Naive thymus-derived CD4-positive, alpha-beta T cell (primary cell): ENCODE results near the gene CRIP3. TPM values are rescaled to one million over a fixed set of nuclear protein-coding genes. Genes with fewer than 3 reads are reported as not detected.

Experiments
- ATAC-seq: fragments of 150-1000 bp; cut with Tn5 transposase; 2 replicates; pipeline ENCODE4 v1.10.0; 2021; ENCODE audit warnings: mild to moderate bottlenecking, moderate library complexity
- CTCF ChIA-PET: fragments of 350-600 bp; sonication (Branson Sonifier 250); formaldehyde crosslinking; loops from one replicate; lab custom pipeline; 2021; ENCODE audit warnings: antibody characterized with exemption; lab: Charles Lee
- POLR2A ChIA-PET: fragments of 350-600 bp; sonication (Branson Sonifier 250); formaldehyde crosslinking; loops from one replicate; lab custom pipeline; 2021; ENCODE audit warnings: antibody characterized with exemption, inconsistent platforms; lab: Charles Lee
- DNase-seq, 9 donors: peaks; one replicate each; pipeline versions ENCODE4 v3.0.0 to v3.0.0-alpha.2; 2020 to 2022; ENCODE audit warnings: mixed read lengths in 1 of 9
- H3K27ac ChIP-seq: one replicate; pipeline ENCODE4 v1.7.0; 2013; ENCODE audit warnings: mild to moderate bottlenecking, low read depth, low read length, moderate library complexity
- H3K27me3 ChIP-seq, 2 donors: one replicate each; pipeline ENCODE4 v1.7.0; 2013; ENCODE audit warnings: low read length in 2 of 2, mild to moderate bottlenecking in 2 of 2, moderate library complexity in 2 of 2; ENCODE audit not compliant: control insufficient read depth in 2 of 2, insufficient read depth in 2 of 2
- H3K36me3 ChIP-seq, 3 experiments: 1 replicate in 2 of 3; 2 replicates in 1 of 3; pipeline ENCODE4 v1.7.0; 2013; ENCODE audit warnings: low read length in 3 of 3, mild to moderate bottlenecking in 3 of 3, moderate library complexity in 1 of 3; ENCODE audit not compliant: insufficient read depth in 3 of 3, control insufficient read depth in 2 of 3
- H3K4me1 ChIP-seq, 2 donors: one replicate each; pipeline ENCODE4 v1.7.0; 2013; ENCODE audit warnings: low read length in 2 of 2, mild to moderate bottlenecking in 2 of 2, moderate library complexity in 1 of 2; ENCODE audit not compliant: control insufficient read depth in 2 of 2, insufficient read depth in 2 of 2
- H3K4me3 ChIP-seq: 2 replicates; pipeline ENCODE4 v1.7.0; 2013; ENCODE audit warnings: mild to moderate bottlenecking, low read length
- H3K9me3 ChIP-seq, 3 experiments: 1 replicate in 2 of 3; 2 replicates in 1 of 3; pipeline ENCODE4 v1.7.0; 2013; ENCODE audit warnings: low read length in 3 of 3; ENCODE audit not compliant: control insufficient read depth in 2 of 3
- H3K27ac Mint-ChIP-seq, 9 donors: one replicate each; pipeline ENCODE4 v1.8.0; 2020 to 2022; ENCODE audit warnings: mixed read lengths in 9 of 9, mild to moderate bottlenecking in 8 of 9, moderate library complexity in 5 of 9, inconsistent platforms in 2 of 9
- H3K27me3 Mint-ChIP-seq, 5 donors: one replicate each; pipeline ENCODE4 v1.8.0; 2021 to 2022; ENCODE audit warnings: mixed read lengths in 5 of 5, mild to moderate bottlenecking in 1 of 5
- H3K36me3 Mint-ChIP-seq, 5 donors: one replicate each; pipeline ENCODE4 v1.8.0; 2020 to 2022; ENCODE audit warnings: mixed read lengths in 5 of 5, mild to moderate bottlenecking in 3 of 5, inconsistent platforms in 1 of 5
- H3K4me1 Mint-ChIP-seq, 7 donors: one replicate each; pipeline ENCODE4 v1.8.0; 2020 to 2022; ENCODE audit warnings: mixed read lengths in 7 of 7, mild to moderate bottlenecking in 3 of 7, inconsistent platforms in 1 of 7
- H3K4me3 Mint-ChIP-seq, 10 donors: one replicate each; pipeline ENCODE4 v1.8.0; 2020 to 2022; ENCODE audit warnings: mild to moderate bottlenecking in 10 of 10, mixed read lengths in 10 of 10, moderate library complexity in 6 of 10, inconsistent platforms in 2 of 10
- H3K9me3 Mint-ChIP-seq, 11 donors: one replicate each; pipeline ENCODE4 v1.8.0; 2020 to 2022; ENCODE audit warnings: mixed read lengths in 11 of 11, mild to moderate bottlenecking in 4 of 11, inconsistent platforms in 1 of 11, moderate library complexity in 1 of 11
- intact Hi-C, 2 donors: fragments of 100-400 bp; cut with micrococcal nuclease; formaldehyde crosslinking; loops; one replicate each; pipeline ENCODE4 v1.15.1; 2023
- polyA plus RNA-seq, 2 donors: library from polyadenylated mRNA; unstranded; fragments of 300-500 nt; fragmentation: Illumina TruSeq; gene quantifications; one replicate each; pipeline ENCODE4 v1.2.3, GENCODE V29; 2021
- total RNA-seq, 6 experiments: library from RNA in 5 of 6; stranded (reverse) in 5 of 6; gene quantifications; 1 replicate in 5 of 6; 2 replicates in 1 of 6; pipeline ENCODE4 v1.2.3 and lab custom pipeline; 2021 to 2026

The CRIP3 gene
- total and polyA plus RNA-seq, 7 experiments from 2014 or later = 2.1 to 7.4 (median 4.8) TPM; not detected in 3

- peak overlapping the region; percentile 40 for H3K4me3 ChIP-seq
- Mint-ChIP-seq H3K27me3 (peaks cover 5 to 76% (median 13%) of the 10 kb centered on the region in 5 donors), H3K36me3 (peaks cover 0 to 4% (median 0%) of the 10 kb centered on the region in 5 donors), H3K27ac (peak overlapping the region in 2 of 9 donors; percentile 28 to 79), H3K9me3 (peaks cover 0 to 2% (median 0%) of the 10 kb centered on the region in 11 donors), H3K4me3 (peak overlapping the region; percentile 23 to 95 (median 85)), H3K4me1 (peaks cover 5 to 20% (median 5%) of the 10 kb centered on the region in 7 donors)
- ChIA-PET POLR2A (no interaction called here), CTCF (no interaction called here)
- peaks cover 0 to 6% of the 10 kb centered on the region in 2 donors for H3K4me1 ChIP-seq
- no peaks in the 10 kb centered on the region for H3K36me3 ChIP-seq
- H3K27me3 ChIP-seq = no peaks in the 10 kb centered on the region
- DNase-seq = no peak
- intact Hi-C loops = loop anchor here in 1 of 2 donors (1.0 to 5.0 kb wide), 2 partner anchors 47 to 104 kb away; partner anchors contain the start of genes DNPH1 and SRF
- H3K27ac ChIP-seq = no peak overlapping the region
- no peaks in the 10 kb centered on the region for H3K9me3 ChIP-seq
- ATAC-seq = no peak
Measured at GRCh38 chr6:43276577-43277305, 31.9 kb downstream of the CRIP3 start.

- H3K27me3 Mint-ChIP-seq = peaks cover 0 to 74% (median 6%) of the 10 kb centered on the region in 5 donors
- intact Hi-C loops = loop anchor here in 1 of 2 donors (1.0 to 5.0 kb wide), 2 partner anchors 47 to 104 kb away; partner anchors contain the start of genes DNPH1 and SRF
Measured at GRCh38 chr6:43275801-43276576, 32.6 kb downstream of the CRIP3 start.

GRCh38 chr6:43274916-43275597, 33.6 kb downstream of the CRIP3 start:
- H3K27ac Mint-ChIP-seq = peak overlapping the region in 1 of 9 donors; percentile 8
- ChIA-PET POLR2A (interaction anchor here (1.4 kb wide), 1 partner anchor 51 kb away, joined by 4 read pairs; no protein-coding TSS in a partner anchor), CTCF (interaction anchor here (0.6 kb wide), 1 partner anchor 81 kb away, joined by 3 read pairs; no protein-coding TSS in a partner anchor)
- H3K4me1 ChIP-seq = peaks cover 0 to 6% of the 10 kb centered on the region in 2 donors
- H3K9me3 Mint-ChIP-seq = peaks cover 0 to 2% (median 0%) of the 10 kb centered on the region in 11 donors
- H3K27me3 Mint-ChIP-seq = peaks cover 0 to 75% (median 6%) of the 10 kb centered on the region in 5 donors
- ATAC-seq (peak; percentile 19), DNase-seq (peak in 7 of 9 donors; percentile 7 to 45 (median 18))
- intact Hi-C loops = loop anchor here in 1 of 2 donors (5.0 kb wide), 1 partner anchor 103 kb away; the partner anchor contains the start of gene SRF
- peak overlapping the region; percentile 40 for H3K4me3 ChIP-seq
- peaks cover 0 to 4% (median 0%) of the 10 kb centered on the region in 5 donors for H3K36me3 Mint-ChIP-seq
- no peaks in the 10 kb centered on the region for H3K27me3 ChIP-seq
- no peaks in the 10 kb centered on the region for H3K36me3 ChIP-seq
- H3K4me3 Mint-ChIP-seq = peak overlapping the region; percentile 69 to 95 (median 85)
- H3K27ac ChIP-seq = peak overlapping the region; percentile 8
- peaks cover 5 to 20% (median 5%) of the 10 kb centered on the region in 7 donors for H3K4me1 Mint-ChIP-seq
- no peaks in the 10 kb centered on the region for H3K9me3 ChIP-seq

More at GRCh38 chr6:43275801-43276576, 32.6 kb downstream of the CRIP3 start:
- peak overlapping the region; percentile 40 for H3K4me3 ChIP-seq
- H3K4me1 Mint-ChIP-seq = peaks cover 5 to 20% (median 5%) of the 10 kb centered on the region in 7 donors
- H3K4me1 ChIP-seq = peaks cover 0 to 6% of the 10 kb centered on the region in 2 donors
- H3K9me3 ChIP-seq = no peaks in the 10 kb centered on the region
- DNase-seq = peak in 7 of 9 donors; percentile 51 to 67 (median 64)
- POLR2A ChIA-PET = interaction anchor here (1.4 kb wide), 1 partner anchor 52 kb away, joined by 4 read pairs; no protein-coding TSS in a partner anchor
- peak; percentile 74 for ATAC-seq
- H3K27ac ChIP-seq = peak overlapping the region; percentile 8
- peak overlapping the region; percentile 8 to 84 (median 58) for H3K27ac Mint-ChIP-seq
- H3K9me3 Mint-ChIP-seq = peaks cover 0 to 2% (median 0%) of the 10 kb centered on the region in 11 donors
- no peaks in the 10 kb centered on the region for H3K27me3 ChIP-seq
- H3K36me3 Mint-ChIP-seq = peaks cover 0 to 4% (median 0%) of the 10 kb centered on the region in 5 donors
- CTCF ChIA-PET = no interaction called here
- H3K4me3 Mint-ChIP-seq = peak overlapping the region; percentile 82 to 95 (median 85)
- H3K36me3 ChIP-seq = no peaks in the 10 kb centered on the region

- Mint-ChIP-seq H3K4me3 (peak overlapping the region; percentile 27 to 95 (median 74)), H3K27ac (peak overlapping the region in 3 of 9 donors; percentile 44 to 74 (median 64)), H3K4me1 (peaks cover 5 to 20% (median 5%) of the 10 kb centered on the region in 7 donors), H3K27me3 (peaks cover 0 to 77% (median 6%) of the 10 kb centered on the region in 5 donors), H3K36me3 (peaks cover 0 to 4% (median 0%) of the 10 kb centered on the region in 5 donors), H3K9me3 (peaks cover 0 to 2% (median 0%) of the 10 kb centered on the region in 11 donors)
- no peaks in the 10 kb centered on the region for H3K27me3 ChIP-seq
- H3K4me1 ChIP-seq = peaks cover 0 to 6% of the 10 kb centered on the region in 2 donors
- no peak for DNase-seq
- no peaks in the 10 kb centered on the region for H3K36me3 ChIP-seq
- no peak for ATAC-seq
- ChIA-PET CTCF (interaction anchor here (0.6 kb wide), 1 partner anchor 82 kb away, joined by 3 read pairs; no protein-coding TSS in a partner anchor), POLR2A (interaction anchor here (1.4 kb wide), 1 partner anchor 45 kb away, joined by 3 read pairs; the partner anchor contains the start of gene DNPH1)
- no peak overlapping the region for H3K27ac ChIP-seq
- H3K9me3 ChIP-seq = no peaks in the 10 kb centered on the region
- intact Hi-C loops = no loop called here
- H3K4me3 ChIP-seq = no peak overlapping the region
Measured at GRCh38 chr6:43274127-43274915, 34.3 kb downstream of the CRIP3 start.

- peak overlapping the region in 8 of 10 donors; percentile 27 to 85 (median 74) for H3K4me3 Mint-ChIP-seq
- no peak overlapping the region for H3K27ac ChIP-seq
- H3K27me3 ChIP-seq = no peaks in the 10 kb centered on the region
- H3K9me3 ChIP-seq = no peaks in the 10 kb centered on the region
- H3K27ac Mint-ChIP-seq = peak overlapping the region in 1 of 9 donors; percentile 74
- intact Hi-C loops = no loop called here
- ATAC-seq (no peak), DNase-seq (no peak)
- H3K4me1 ChIP-seq = peaks cover 0 to 6% of the 10 kb centered on the region in 2 donors
- ChIA-PET CTCF (no interaction called here), POLR2A (interaction anchor here (1.4 kb wide), 1 partner anchor 44 kb away, joined by 3 read pairs; the partner anchor contains the start of gene DNPH1)
- H3K36me3 Mint-ChIP-seq = peaks cover 0 to 4% (median 0%) of the 10 kb centered on the region in 5 donors
- H3K4me1 Mint-ChIP-seq = peaks cover 5 to 25% (median 10%) of the 10 kb centered on the region in 7 donors
- H3K36me3 ChIP-seq = no peaks in the 10 kb centered on the region
- no peak overlapping the region for H3K4me3 ChIP-seq
- H3K9me3 Mint-ChIP-seq = peaks cover 0 to 2% (median 0%) of the 10 kb centered on the region in 11 donors
- peaks cover 0 to 81% (median 10%) of the 10 kb centered on the region in 5 donors for H3K27me3 Mint-ChIP-seq
Measured at GRCh38 chr6:43273707-43274106, 34.9 kb downstream of the CRIP3 start.
